ENCODE data around the gene MAP1LC3C. TPM values are rescaled to one million over a fixed set of nuclear protein-coding genes. Genes with fewer than 3 reads are reported as not detected.

MAP1LC3C gene
- total and polyA plus RNA-seq, 8 donors = 1.2 to 12.7 (median 4.2) TPM; not detected in 2

- 86 to 89% (median 87%) methylated on average over 5 of the region's 5 CpGs for WGBS, 5 donors
Measured at GRCh38 chr1:242004751-242005495, 6.0 kb upstream of the MAP1LC3C start.

DNA sequence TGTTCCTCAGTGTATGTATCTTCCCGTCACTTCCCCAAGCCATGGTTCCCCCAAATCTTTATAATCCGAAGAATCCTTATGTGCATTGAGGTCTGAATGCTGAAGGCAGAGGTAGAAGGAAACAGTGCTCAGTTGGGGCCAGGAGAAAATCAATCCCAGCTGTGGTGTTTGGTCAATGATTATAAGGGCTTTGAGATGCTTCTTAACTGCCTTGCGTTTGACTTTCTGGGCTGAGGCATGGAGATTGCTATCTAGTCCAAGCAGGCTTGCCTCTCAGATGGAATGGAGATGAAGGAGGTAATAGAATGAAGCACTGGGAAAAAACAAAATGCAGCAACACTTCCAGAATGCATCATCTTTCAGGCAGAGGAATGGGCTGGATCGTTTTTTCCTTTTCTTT, 3.6 kb upstream of the MAP1LC3C start:
- TF ChIP-seq CTCF (IDR thresholded peaks at IDR 0.05) (no peak), POLR2A (IDR thresholded peaks at IDR 0.05) (no peak), POLR2AphosphoS5 (IDR thresholded peaks at IDR 0.05) (no peak), EP300 (IDR thresholded peaks at IDR 0.05) (no peak)
- no peaks in the 10 kb centered on the region for H3K9me3 ChIP-seq
- WGBS, 5 donors = 63 to 77% (median 65%) methylated on average over 4 of the region's 4 CpGs
- intact Hi-C loops (cut with DNase I; ENCODE audit: low total_unique reads) = loop anchor here (10.0 kb wide), 1 partner anchor 398 kb away; no protein-coding TSS in a partner anchor
- H3K36me3 ChIP-seq = no peaks in the 10 kb centered on the region
- no peak overlapping the region for H3K4me3 ChIP-seq
- H3K4me1 ChIP-seq = peaks cover 0 to 12% (median 9%) of the 10 kb centered on the region in 4 donors
- H3K27me3 ChIP-seq = no peaks in the 10 kb centered on the region
- no peak for DNase-seq
- no peak overlapping the region for H3K27ac ChIP-seq

More at GRCh38 chr1:242004751-242005495, 6.0 kb upstream of the MAP1LC3C start:
- no peak for TF ChIP-seq POLR2AphosphoS5 (IDR thresholded peaks at IDR 0.05)
- Histone ChIP-seq H3K4me3 (no peak overlapping the region), H3K36me3 (no peaks in the 10 kb centered on the region), H3K27ac (no peak overlapping the region), H3K9me3 (no peaks in the 10 kb centered on the region), H3K27me3 (no peaks in the 10 kb centered on the region), H3K4me1 (no peaks in the 10 kb centered on the region)
- intact Hi-C loops (cut with DNase I; ENCODE audit: low total_unique reads) = loop anchor here (10.0 kb wide), 1 partner anchor 400 kb away; no protein-coding TSS in a partner anchor
- no peak for DNase-seq

DNA sequence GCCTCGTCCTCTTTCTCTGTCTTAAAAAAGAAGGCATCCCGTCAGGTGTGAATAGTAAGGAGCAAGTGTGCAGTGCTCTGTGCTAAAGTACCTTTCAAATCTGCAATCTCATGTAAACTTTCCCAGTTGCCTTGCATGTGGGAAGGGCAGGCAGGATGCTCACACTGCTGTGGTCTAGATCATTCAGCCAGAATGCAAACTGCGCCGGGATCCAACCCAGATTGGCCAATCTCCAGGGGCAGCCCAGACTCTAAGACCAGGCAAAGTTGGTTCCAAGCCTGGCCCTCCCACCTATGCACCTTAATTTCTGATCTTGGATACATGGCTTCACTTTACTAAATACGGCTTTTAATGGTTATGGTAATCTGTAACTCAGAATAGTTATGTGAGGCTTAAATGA, 3.2 kb upstream of the MAP1LC3C start:
- Histone ChIP-seq H3K27me3 (no peaks in the 10 kb centered on the region), H3K36me3 (no peaks in the 10 kb centered on the region), H3K27ac (no peak overlapping the region), H3K4me3 (no peak overlapping the region), H3K4me1 (peaks cover 0 to 12% (median 9%) of the 10 kb centered on the region in 4 donors), H3K9me3 (no peaks in the 10 kb centered on the region)
- intact Hi-C loops (cut with DNase I; ENCODE audit: low total_unique reads) = loop anchor here (10.0 kb wide), 1 partner anchor 397 kb away; no protein-coding TSS in a partner anchor
- no peak for DNase-seq
- WGBS, 5 donors = 65 to 84% (median 75%) methylated on average over 5 of the region's 5 CpGs
- no peak for TF ChIP-seq EP300 (IDR thresholded peaks at IDR 0.05)
- no peak for TF ChIP-seq POLR2AphosphoS5 (IDR thresholded peaks at IDR 0.05)
- TF ChIP-seq POLR2A (IDR thresholded peaks at IDR 0.05) = no peak
- TF ChIP-seq CTCF (IDR thresholded peaks at IDR 0.05) = no peak

DNA sequence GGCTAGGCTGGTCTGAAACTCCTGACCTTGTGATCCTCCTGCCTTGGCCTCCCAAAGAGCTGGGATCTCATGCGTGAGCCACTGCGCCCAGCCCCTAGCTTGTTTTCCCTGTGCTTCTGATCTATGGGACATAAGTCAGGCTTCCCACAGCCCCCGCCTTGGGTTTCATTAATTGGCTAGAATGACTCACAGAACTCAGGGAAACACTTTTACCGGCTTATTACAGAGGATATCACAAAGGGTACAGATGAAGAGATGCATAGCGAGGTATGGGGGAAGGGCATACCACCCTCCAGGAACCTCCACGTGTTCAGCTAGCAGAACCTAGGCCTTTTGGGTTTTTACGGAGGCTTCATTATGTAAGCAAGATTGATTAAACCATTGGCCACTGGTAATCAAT, 1.5 kb upstream of the MAP1LC3C start:
- 82 to 91% (median 85%) methylated on average over 7 of the region's 7 CpGs for WGBS, 5 donors
- Histone ChIP-seq H3K27ac (no peak overlapping the region), H3K4me1 (peaks cover 0 to 12% (median 9%) of the 10 kb centered on the region in 4 donors), H3K27me3 (no peaks in the 10 kb centered on the region), H3K36me3 (no peaks in the 10 kb centered on the region), H3K9me3 (no peaks in the 10 kb centered on the region), H3K4me3 (no peak overlapping the region)
- no peak for TF ChIP-seq POLR2A (IDR thresholded peaks at IDR 0.05)
- TF ChIP-seq EP300 (IDR thresholded peaks at IDR 0.05) = no peak
- TF ChIP-seq POLR2AphosphoS5 (IDR thresholded peaks at IDR 0.05) = no peak
- DNase-seq = no peak
- intact Hi-C loops (cut with DNase I; ENCODE audit: low total_unique reads) = loop anchor here (10.0 kb wide), 1 partner anchor 396 kb away; no protein-coding TSS in a partner anchor

DNA sequence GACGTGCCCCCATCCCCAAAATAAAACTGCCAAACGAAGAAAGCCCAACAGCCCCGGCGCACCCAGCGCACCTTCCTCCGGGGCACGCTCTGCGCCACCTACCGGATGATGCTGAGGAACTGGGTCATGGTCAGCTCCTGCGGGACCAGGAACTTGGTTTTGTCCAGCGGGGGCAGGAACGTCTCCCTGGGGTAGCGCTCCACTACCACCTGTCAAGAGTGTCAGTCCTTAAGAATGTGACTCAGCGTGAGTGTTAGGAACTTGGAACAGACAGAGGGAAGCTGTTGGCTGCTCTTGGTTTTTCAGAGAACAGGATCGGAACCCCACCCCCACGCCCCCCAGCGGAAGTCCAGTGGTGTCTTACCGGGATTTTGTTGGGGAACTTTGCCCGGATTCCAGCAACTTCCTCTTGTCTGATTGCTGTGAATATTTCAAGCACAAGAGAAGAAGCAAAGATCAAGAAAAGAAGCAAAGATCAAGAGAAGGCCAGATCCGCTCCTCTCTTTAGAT, 431 bp downstream of the MAP1LC3C start:
- peak overlapping the region in 2 of 5 donors; percentile 35 to 62 for H3K27ac ChIP-seq
- peak overlapping the region in 3 of 4 donors; percentile 19 to 29 (median 27) for H3K4me3 ChIP-seq
- peak; percentile 41 to 85 for DNase-seq
- intact Hi-C loops (cut with DNase I; ENCODE audit: low total_unique reads) = no loop called here
- no peaks in the 10 kb centered on the region for H3K27me3 ChIP-seq
- H3K4me1 ChIP-seq = peaks cover 0 to 12% (median 9%) of the 10 kb centered on the region in 4 donors
- TF ChIP-seq POLR2AphosphoS5 (IDR thresholded peaks at IDR 0.05) (no peak), POLR2A (IDR thresholded peaks at IDR 0.05) (no peak), CTCF (IDR thresholded peaks at IDR 0.05) (peak in 5 of 7 experiments; percentile 19 to 48 (median 34)), EP300 (IDR thresholded peaks at IDR 0.05) (no peak)
- H3K36me3 ChIP-seq = no peaks in the 10 kb centered on the region
- no peaks in the 10 kb centered on the region for H3K9me3 ChIP-seq
- 7 to 12% (median 10%) methylated on average over 20 of the region's 20 CpGs for WGBS, 5 donors

Data from stomach (tissue), 9 donors.